GM12878 (cell line): Measurements from ENCODE around the gene TMEM225B. TPM values are rescaled to one million over a fixed set of nuclear protein-coding genes. Genes with fewer than 3 reads are reported as not detected.

Source experiments
- ATAC-seq: fragments of 200-7000 bp; cut with Tn5 transposase; 3 replicates; pipeline ENCODE4 v1.9.1; 2020; ENCODE audit warnings: mild to moderate bottlenecking, moderate library complexity
- BruUV-seq: library from RNA; stranded (reverse); fragments of 400-500 nt; replicated peaks from 2 replicates; lab custom pipeline; 2021; lab: Mats Ljungman, UMichigan
- CTCF ChIA-PET: fragments of 300-600 bp; sonication (Branson Sonifier 250); formaldehyde crosslinking; extraction: SDS; loops from one replicate; lab custom pipeline; 2021; ENCODE audit warnings: inconsistent platforms; lab: Yijun Ruan, JAX
- POLR2A ChIA-PET: fragments of 350-600 bp; formaldehyde crosslinking; extraction: SDS; loops from one replicate; lab custom pipeline; 2021; ENCODE audit warnings: inconsistent platforms; lab: Charles Lee
- RAD21 ChIA-PET: fragments of 300-600 bp; sonication (Branson Sonifier 250); formaldehyde crosslinking; loops from one replicate; lab custom pipeline; 2023; ENCODE audit warnings: antibody characterized with exemption; ENCODE audit not compliant: unreplicated experiment; lab: Charles Lee
- SMC1A ChIA-PET: fragments of 300-600 bp; sonication (Branson Sonifier 250); formaldehyde crosslinking; loops from one replicate; lab custom pipeline; 2023; ENCODE audit not compliant: unreplicated experiment, uncharacterized antibody; lab: Charles Lee
- DNase-seq: peaks from one replicate; pipeline ENCODE4 v3.0.0-alpha.2; 2011; ENCODE audit warnings: low read depth, low spot score
- FAIRE-seq: peaks from 3 replicates; lab custom pipeline; 2011; peaks lifted over from hg19 to GRCh38; lab: Jason Lieb, UNC
- H2AFZ ChIP-seq: 2 replicates; pipeline ENCODE4 v1.6.0; 2011; ENCODE audit warnings: low read depth, low read length, control low read depth; ENCODE audit not compliant: control insufficient read depth
- H3K27ac ChIP-seq: 2 replicates; pipeline ENCODE4 v1.5.1; 2011; ENCODE audit warnings: control low read depth; ENCODE audit not compliant: control insufficient read depth, insufficient read depth
- H3K27me3 ChIP-seq, 2 experiments: replicated peaks in 1 of 2; 2 replicates each; pipeline versions ENCODE4 v1.6.0 to v1.6.1; 2011; ENCODE audit warnings: low read length in 1 of 2; ENCODE audit not compliant: control insufficient read depth in 2 of 2, insufficient read depth in 2 of 2
- H3K36me3 ChIP-seq, 2 experiments: 2 replicates each; pipeline ENCODE4 v1.5.1; 2011; ENCODE audit warnings: low read length in 1 of 2; ENCODE audit not compliant: control insufficient read depth in 2 of 2, insufficient read depth in 2 of 2
- H3K4me1 ChIP-seq: 2 replicates; pipeline ENCODE4 v1.6.1; 2011; ENCODE audit warnings: mild to moderate bottlenecking, low read length, moderate library complexity, mixed read lengths; ENCODE audit not compliant: control insufficient read depth, insufficient read depth
- H3K4me2 ChIP-seq: 2 replicates; pipeline ENCODE4 v1.6.0; 2011; ENCODE audit warnings: control low read depth; ENCODE audit not compliant: control insufficient read depth, insufficient read depth
- H3K4me3 ChIP-seq: fragments of 200-600 bp; sonication (generic); 2 replicates; pipeline ENCODE4 v1.5.1; 2016
- H3K79me2 ChIP-seq: 2 replicates; pipeline ENCODE4 v1.6.0; 2011; ENCODE audit warnings: low read length; ENCODE audit not compliant: control insufficient read depth, insufficient read depth
- H3K9ac ChIP-seq: 2 replicates; pipeline ENCODE4 v1.8.0; 2011; ENCODE audit warnings: low read length, control low read depth, mixed read lengths; ENCODE audit not compliant: control insufficient read depth, insufficient read depth
- H3K9me3 ChIP-seq: replicated peaks from 3 replicates; pipeline ENCODE4 v1.5.1; 2011; ENCODE audit warnings: mild to moderate bottlenecking, low read length; ENCODE audit not compliant: control insufficient read depth, insufficient read depth
- H4K20me1 ChIP-seq: 2 replicates; pipeline ENCODE4 v1.6.0; 2011; ENCODE audit not compliant: control insufficient read depth, insufficient read depth
- ATF7 ChIP-seq: fragments of 450-650 bp; IDR thresholded peaks from 2 replicates; pipeline ENCODE4 v1.6.1; 2016; ENCODE audit warnings: low read depth, mild to moderate bottlenecking
- RAD51 ChIP-seq: fragments of 450-650 bp; IDR thresholded peaks from 2 replicates; pipeline ENCODE4 v1.6.1; 2016; ENCODE audit warnings: moderate library complexity, mild to moderate bottlenecking, inconsistent platforms
- RB1 ChIP-seq: fragments of 450-650 bp; formaldehyde crosslinking; IDR thresholded peaks from 2 replicates; pipeline ENCODE4 v1.6.1; 2017; ENCODE audit warnings: mild to moderate bottlenecking, borderline replicate concordance
- TCF3 ChIP-seq: IDR thresholded peaks from 2 replicates; pipeline ENCODE4 v1.6.1; 2012; ENCODE audit warnings: low read depth, mild to moderate bottlenecking, low read length, borderline replicate concordance; ENCODE audit not compliant: insufficient read depth
- ZBTB40 ChIP-seq: fragments of 450-650 bp; IDR thresholded peaks from 2 replicates; pipeline ENCODE4 v1.6.1; 2016; ENCODE audit warnings: mild to moderate bottlenecking, moderate library complexity, borderline replicate concordance
- WGBS: methylation state at CpG from one replicate; pipeline ENCODE4 v1.1.6; 2016; ENCODE audit warnings: low lambda C conversion rate; ENCODE audit not compliant: insufficient replicate concordance, insufficient coverage; ENCODE audit errors: missing lambda C conversion rate; 5-methylcytosine and 5-hydroxymethylcytosine counted together
- in situ Hi-C: fragments of 300-500 bp; cut with MboI; formaldehyde crosslinking; loops from 9 replicates; pipeline ENCODE4 v1.14.3; 2018; ENCODE audit warnings: mixed read lengths
- intact Hi-C: fragments of 100-400 bp; cut with micrococcal nuclease; formaldehyde crosslinking; loops from one replicate; pipeline ENCODE4 v1.14.2; 2022; ENCODE audit not compliant: unreplicated experiment
- polyA plus RNA-seq, 11 experiments: library from polyadenylated mRNA; depleted of rRNA in 4 of 11; unstranded in 6 of 11; stranded (reverse) in 5 of 11; fragments of >200 nt; fragmentation: Nextera tagmentation in 4 of 11; fragmentation: Illumina TruSeq in 1 of 11; extraction: Ambion mirVana in 4 of 11; extraction: Trizol in 1 of 11; gene quantifications; 1 replicate in 1 of 11; 2 replicates in 10 of 11; pipeline versions ENCODE4 v1.2.1 to v1.2.3, GENCODE V29; 2011 to 2016; ENCODE audit warnings: inconsistent platforms in 2 of 11, missing spikeins in 2 of 11, low read depth in 1 of 11
- total RNA-seq, 4 experiments: library from RNA; depleted of rRNA in 3 of 4; stranded (reverse); fragments of >200 nt in 3 of 4; fragmentation: Illumina TruSeq in 1 of 4; extraction: Trizol in 1 of 4; gene quantifications; 2 replicates each; pipeline versions ENCODE4 v1.2.1 to v1.2.3, GENCODE V29; 2013 to 2021
- TF ChIP-seq, protein P1 (sequence below): IDR thresholded peaks from 2 replicates; pipeline ENCODE4 v1.6.1; 2012; ENCODE audit warnings: mild to moderate bottlenecking, low read depth, low read length

Gene TMEM225B
- total and polyA plus RNA-seq, 10 of the 15 experiments (the other 5 are each of a cell fraction or from before 2014, with no cell fraction given), result 0.22 to 1.9 (median 0.43) TPM

DNA sequence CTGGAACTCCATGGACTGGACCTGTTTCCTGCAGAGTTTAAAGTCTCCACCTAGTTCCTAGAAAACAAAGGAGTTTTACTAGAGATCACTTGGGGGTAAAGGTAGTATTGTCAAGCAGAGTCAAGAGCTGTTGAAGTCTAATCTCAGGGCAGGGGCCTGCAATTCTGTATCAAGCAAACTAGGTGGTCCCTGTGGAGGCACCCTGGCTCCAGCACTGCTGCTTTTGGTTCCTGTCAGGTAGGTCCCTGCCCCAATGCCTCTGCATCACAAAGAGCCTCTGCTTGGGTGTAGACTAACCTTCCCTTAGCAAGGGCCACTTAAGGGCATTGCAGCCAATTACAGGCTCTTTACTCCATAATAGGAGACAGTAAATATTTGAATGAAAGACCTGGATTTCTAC lies 41.2 kb downstream of the TMEM225B start (continued):
- no peak for TF ChIP-seq ZBTB40

DNA sequence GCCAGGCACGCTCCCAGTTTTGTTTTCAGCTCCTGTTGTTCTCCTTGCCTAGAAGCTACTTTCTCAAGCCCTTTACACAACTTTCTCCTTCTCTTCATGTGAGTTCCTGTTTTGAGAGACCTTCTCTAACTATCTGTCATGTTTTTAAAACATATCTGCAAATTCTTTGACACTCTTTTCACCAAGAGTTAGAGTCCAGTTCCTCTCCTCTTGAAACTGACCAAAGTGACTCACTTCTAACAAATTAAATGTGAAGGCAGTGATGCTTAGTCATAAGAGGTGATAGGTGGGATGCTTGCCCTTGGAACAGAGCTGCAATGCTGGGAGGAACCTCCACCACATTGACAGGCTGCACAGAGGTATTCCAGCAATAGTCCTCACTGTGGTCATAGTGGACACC lies 44.0 kb downstream of the TMEM225B start:
- no TSS peak for BruUV-seq
- no peak for FAIRE-seq
- CTCF ChIA-PET, result interaction anchor here (0.5 kb wide), 1 partner anchor 35 kb away, joined by 3 read pairs; no protein-coding TSS in a partner anchor

More for the DNA sequence above, 44.0 kb downstream of the TMEM225B start:
- in situ Hi-C loops, result no loop called here
- ChIA-PET RAD21 (no interaction called here), SMC1A (interaction anchor here (1.0 kb wide), 1 partner anchor 10 kb away, joined by 3 read pairs; no protein-coding TSS in a partner anchor), POLR2A (no interaction called here)
- DNase-seq (no peak), ATAC-seq (no peak)
- Histone ChIP-seq H3K4me2 (no peak overlapping the region), H3K4me1 (no peaks in the 10 kb centered on the region), H3K27me3 (no peaks in the 10 kb centered on the region), H2AFZ (no peak overlapping the region), H3K79me2 (no peaks in the 10 kb centered on the region), H4K20me1 (no peaks in the 10 kb centered on the region), H3K9ac (no peak overlapping the region), H3K9me3 (no peaks in the 10 kb centered on the region), H3K36me3 (no peaks in the 10 kb centered on the region; a peak in 1 of 4 replicates), H3K4me3 (no peak overlapping the region), H3K27ac (no peak overlapping the region)
- intact Hi-C loops, result no loop called here
- WGBS, result 90% methylated on average over 1 of the region's 1 CpG
- TF ChIP-seq RB1 (no peak), ATF7 (no peak), RAD51 (no peak), TCF3 (no peak)
- TF ChIP-seq, protein P1, sequence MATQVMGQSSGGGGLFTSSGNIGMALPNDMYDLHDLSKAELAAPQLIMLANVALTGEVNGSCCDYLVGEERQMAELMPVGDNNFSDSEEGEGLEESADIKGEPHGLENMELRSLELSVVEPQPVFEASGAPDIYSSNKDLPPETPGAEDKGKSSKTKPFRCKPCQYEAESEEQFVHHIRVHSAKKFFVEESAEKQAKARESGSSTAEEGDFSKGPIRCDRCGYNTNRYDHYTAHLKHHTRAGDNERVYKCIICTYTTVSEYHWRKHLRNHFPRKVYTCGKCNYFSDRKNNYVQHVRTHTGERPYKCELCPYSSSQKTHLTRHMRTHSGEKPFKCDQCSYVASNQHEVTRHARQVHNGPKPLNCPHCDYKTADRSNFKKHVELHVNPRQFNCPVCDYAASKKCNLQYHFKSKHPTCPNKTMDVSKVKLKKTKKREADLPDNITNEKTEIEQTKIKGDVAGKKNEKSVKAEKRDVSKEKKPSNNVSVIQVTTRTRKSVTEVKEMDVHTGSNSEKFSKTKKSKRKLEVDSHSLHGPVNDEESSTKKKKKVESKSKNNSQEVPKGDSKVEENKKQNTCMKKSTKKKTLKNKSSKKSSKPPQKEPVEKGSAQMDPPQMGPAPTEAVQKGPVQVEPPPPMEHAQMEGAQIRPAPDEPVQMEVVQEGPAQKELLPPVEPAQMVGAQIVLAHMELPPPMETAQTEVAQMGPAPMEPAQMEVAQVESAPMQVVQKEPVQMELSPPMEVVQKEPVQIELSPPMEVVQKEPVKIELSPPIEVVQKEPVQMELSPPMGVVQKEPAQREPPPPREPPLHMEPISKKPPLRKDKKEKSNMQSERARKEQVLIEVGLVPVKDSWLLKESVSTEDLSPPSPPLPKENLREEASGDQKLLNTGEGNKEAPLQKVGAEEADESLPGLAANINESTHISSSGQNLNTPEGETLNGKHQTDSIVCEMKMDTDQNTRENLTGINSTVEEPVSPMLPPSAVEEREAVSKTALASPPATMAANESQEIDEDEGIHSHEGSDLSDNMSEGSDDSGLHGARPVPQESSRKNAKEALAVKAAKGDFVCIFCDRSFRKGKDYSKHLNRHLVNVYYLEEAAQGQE, result no peak
